Measurements from ENCODE around the gene TNRC6C.
A peak's percentile ranks its signal among the peaks of the same experiment; 100 is the strongest.
"Not testable (repeated sequence)": the region's sequence is repeated elsewhere in the genome, so short reads cannot be mapped to it uniquely, and the experiment has no call there.

TNRC6C gene

DNA sequence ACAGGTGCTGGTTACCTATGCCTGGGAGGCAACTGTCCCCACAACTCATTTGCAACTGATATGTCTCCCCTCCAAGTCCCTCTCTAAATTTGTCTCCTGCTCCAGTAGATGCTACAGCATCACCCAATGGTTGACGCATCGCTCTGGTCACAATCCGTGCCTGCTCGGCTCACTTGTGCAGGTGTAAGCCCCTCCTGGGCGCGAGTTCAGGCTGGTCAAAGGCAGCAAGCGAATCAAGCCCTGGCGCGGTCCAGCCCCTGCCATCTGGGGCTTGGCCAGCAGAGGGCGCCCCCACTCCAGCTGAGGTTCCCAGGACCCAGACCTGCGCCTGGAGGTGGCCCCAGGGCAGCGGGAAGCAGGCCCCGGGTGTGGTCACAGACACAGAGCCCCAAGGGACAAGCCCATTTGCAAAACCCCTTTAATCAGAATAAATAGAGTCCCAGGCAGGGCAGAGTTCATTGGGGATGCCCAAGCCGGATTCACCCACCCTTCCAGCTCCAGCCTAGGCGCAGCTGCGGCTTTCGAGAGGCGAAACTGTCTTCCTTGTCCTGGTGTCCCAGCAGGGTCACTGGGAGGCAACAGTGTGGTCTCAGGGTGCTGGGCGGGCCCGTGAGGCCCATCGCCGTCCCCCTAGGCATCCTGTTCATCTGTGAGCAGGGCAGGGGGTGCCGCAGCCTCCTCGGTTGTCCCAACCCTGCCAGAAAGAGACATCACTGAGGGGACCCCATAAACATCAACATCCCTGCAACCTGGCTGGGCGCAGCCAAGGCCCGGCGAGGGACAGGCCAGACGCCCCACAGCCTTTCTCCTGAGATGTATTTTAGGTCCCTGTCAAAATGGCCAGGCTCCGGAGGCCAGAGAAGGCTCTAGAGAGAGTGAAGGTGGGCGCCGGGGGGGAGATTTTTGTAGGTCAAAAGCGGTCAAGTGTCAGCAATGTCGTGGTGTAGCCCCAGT is 154.3 kb downstream of the TNRC6C start:
- DNase-seq (ENCODE audit: low read depth), result peak; percentile 54

DNA sequence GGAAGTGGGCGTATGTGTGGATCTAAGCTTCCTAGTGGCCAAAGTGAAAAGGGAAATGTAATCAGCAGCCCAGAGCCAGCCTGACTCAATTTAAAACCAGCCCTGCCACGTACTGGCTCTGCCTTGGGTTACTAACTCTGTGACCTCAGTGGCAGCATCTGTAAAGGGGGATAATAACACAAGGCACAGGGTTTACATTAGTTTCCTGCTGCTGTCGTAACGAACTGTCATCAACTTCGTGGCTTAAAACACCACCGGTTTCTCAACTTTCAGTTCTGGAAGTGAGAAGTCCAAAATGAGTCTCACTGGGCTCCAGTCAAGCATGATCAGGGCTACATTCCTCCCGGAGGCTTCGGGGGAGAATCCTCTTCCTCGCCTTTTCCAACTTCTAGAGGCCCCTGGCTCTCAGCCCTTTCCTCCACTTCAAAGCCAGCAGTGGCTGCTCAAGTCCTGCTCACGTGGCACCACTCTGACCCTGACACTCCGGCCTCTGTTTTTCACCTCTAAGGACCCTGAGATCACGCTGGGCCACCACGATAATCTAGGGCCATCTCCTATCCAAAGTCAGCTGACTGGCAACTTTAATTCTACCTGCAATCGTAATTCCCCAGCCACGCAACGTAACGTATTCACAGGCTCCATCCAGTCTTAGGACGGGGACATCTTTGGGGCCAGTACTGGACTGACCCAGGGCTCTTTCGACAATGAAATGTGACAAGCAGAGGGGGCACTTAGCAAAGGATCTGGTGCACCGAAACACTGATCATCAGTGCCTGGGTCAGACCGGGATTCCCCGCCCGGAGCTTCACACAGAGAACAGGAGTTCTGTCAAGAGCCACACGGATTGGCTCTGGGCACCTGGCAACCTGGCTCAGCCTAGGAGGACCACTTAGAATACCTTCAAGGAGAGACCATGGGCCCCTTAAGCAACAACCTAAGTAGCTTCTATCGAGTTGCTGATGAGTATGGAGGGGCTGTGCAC is 155.6 kb downstream of the TNRC6C start:
- no peak for DNase-seq (ENCODE audit: low read depth)

DNA sequence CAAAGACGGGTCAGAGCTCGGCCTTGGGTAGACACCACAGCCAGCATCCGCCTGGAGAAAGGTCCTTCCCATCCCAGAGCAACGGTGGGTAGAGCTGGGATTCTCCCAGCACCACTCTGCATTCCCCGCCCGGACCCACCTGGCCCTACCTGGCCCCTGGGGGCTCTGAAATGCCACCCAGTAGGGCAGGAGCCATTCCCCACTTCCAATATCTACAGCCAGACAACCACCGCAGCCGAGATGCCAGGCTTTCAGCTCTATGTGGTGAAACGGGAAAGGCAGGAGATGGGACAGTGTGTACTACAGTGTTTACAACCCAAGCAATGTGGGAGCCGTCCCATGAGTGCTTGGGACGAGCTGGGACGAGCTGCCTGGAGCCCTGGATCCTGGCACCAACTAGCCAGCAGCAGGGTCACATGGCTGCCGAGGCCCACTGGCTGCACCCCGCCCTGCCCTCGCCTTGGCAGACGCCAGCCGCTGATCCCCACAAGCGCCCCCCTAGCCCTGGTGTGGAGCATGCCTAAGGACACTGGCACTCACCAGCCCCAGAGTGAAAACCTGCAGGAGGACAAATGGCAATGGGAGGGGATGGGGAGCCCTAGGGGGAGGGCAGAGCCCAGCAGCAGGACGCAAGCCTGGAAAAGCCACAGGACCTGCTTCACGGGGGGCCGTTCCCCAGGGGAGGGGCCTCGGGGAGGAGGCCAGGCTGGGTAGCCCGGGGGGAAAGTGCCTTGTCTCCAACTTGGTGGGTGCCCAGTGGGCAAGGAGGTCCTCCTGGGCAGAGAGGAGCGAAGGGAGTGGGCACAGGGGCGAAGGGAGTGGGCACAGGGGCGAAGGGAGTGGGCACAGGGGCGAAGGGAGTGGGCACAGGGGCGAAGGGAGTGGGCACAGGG is 156.6 kb downstream of the TNRC6C start:
- no peak for DNase-seq (ENCODE audit: low read depth)

DNA sequence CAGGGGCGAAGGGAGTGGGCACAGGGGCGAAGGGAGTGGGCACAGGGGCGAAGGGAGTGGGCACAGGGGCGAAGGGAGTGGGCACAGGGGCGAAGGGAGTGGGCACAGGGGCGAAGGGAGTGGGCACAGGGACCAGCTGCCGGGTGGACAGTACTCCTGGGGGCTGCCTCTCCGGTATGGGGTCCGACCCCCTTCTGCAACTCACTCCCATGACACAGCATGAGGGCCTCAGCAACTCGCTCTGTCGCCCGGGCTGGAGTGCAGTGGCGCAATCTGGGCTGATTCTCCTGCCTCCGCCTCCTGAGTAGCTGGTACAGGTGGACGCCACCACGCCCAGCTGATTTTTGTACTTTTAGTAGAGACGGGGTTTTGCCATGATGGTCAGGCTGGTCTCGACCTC is 157.3 kb downstream of the TNRC6C start:
- DNase-seq (ENCODE audit: low read depth), result not testable (repeated sequence)

DNA sequence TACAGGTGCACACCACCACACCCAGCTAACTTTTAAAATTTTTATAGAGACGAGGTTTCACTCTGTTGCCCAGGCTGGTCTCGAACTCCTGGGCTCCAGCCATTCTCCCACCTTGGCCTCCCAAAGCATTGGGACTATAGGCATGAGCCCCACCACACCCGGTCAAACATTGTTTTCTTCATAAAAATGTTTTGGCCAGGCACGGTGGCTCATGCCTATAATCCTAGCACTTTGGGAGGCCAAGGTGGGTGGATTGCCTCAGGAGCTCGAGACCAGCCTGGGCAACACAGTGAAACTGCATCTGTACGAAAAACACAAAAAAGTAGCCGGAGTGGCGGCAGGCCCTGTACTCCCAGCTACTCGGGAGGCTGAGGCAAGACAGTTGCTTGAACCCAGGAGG is 157.9 kb downstream of the TNRC6C start:
- no peak for DNase-seq (ENCODE audit: low read depth)

DNA sequence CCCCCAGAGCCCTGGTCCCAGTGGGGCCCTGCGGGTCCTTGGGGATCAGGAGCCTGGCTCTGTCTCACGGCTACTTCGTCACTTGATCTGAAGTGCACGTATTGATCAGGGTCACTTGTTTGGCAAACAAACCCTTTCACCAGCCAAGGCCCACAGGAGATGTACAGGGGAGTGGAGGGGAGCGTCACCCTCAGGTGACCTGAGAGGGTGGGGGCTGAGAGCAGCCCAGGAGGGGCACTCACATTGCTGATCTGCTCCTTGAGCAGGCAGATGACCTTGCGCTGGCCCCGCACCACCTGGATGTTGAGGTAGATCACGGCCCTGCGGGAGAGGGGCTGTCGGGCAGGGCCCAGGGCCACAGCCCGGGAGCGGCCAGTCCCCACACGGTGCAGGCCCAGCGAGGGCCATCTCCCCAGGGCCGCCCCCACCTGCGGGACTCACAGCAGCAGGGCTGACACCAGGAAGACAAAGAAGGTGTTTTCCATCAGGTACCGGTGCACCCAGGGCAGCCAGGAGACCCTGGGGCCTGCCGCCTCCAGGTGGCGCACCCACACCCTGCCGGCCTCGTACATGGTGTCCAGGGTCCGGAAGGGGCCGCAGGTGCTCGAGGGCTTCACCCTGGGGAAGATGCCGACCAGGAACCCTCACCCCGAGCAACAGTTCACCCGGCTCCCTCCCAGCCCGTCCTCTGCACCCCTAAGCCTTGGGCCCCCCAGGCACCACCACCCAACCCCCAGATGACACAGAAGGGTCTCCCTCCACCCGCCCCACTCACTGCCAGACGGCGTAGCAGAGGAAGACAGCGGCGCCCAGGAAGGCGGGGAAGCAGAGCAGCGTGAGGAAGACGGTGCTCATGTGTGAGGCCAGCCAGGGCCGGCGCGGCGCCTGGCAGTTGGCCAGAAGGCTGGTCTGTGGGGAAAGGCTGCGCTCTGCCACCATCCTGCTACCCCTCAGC is 158.8 kb downstream of the TNRC6C start:
- DNase-seq (ENCODE audit: low read depth), result peak; percentile 16

DNA sequence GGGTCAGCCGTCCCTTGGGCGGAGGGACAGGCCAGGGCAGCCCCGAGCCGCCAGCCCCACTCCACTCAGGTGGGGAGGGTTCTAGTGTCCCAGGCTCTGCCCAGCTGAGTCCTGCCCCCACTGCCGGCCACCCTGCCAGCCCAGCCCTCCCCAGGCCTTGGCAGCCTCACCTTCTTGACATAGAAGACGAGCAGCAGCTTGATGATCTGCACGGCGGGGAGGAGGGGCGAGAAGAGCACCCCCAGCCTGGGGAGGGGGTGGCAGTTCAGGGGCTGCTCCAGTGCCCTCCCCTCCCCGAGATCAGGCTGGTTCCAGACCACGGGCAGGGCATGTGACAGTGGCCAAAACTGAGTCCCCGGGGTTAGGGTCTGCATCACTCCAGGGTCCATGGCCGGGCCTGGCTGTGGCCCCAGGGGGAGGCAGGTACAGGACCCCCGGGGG is 160.3 kb downstream of the TNRC6C start:
- no peak for DNase-seq (ENCODE audit: low read depth)

DNA sequence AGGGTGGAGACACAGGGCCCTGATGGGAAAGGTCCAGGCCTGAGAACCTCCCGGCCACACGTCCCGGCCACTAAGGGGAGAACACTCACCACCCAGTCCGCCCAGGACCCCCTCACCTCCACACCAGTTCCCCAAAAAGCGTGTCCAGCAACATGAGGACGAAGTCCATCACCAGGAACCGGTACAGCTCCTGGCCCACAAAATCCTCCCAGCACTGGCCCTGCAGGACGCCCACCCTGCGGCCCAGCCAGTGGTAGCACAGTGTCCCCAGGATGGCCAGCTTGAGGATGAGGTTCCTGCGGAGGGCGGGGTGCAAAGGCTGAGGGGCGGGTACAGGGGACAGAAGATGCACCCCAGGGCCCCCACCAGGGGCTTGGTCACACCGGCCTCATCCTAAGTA is 162.0 kb downstream of the TNRC6C start:
- DNase-seq (ENCODE audit: low read depth), result no peak

DNA sequence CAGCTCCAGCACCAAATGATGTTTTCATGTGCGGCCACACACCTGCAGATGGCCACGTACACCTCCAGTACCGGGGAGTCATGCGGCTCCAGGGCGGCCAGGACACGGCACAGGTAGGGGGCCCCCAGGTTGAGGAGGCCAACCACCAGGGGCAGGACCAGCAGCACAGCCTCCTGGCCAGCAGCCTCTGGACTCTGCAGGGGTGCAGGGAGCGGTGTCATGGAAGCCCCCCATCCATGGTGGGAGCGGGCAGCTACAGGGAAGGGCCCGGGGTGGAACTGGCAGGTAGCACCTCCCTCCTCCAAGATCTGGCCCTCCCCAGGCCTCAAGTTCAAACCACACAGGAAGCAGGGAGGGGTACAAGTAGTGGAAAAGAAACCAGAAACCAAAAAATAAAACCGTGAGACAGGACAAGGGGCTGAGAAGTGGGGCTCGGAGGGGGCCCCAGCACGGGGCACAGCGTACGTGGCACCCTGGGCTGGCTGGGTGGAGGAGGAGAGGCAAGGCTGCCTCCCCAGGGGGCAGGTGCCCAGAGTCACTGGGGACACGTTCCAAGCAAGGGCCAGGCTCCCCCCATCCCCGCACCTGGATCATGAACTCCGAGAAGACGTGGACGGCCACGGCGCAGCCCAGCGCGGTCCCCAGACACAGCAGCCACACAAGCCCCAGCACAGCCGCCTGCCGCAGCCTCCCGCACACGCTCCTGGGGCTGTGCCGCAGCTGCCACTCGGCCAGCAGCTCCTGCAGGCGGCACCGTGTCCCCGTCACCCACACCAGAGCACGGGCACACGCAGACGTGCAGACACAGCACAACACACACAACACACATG is 162.7 kb downstream of the TNRC6C start:
- DNase-seq (ENCODE audit: low read depth), result no peak

DNA sequence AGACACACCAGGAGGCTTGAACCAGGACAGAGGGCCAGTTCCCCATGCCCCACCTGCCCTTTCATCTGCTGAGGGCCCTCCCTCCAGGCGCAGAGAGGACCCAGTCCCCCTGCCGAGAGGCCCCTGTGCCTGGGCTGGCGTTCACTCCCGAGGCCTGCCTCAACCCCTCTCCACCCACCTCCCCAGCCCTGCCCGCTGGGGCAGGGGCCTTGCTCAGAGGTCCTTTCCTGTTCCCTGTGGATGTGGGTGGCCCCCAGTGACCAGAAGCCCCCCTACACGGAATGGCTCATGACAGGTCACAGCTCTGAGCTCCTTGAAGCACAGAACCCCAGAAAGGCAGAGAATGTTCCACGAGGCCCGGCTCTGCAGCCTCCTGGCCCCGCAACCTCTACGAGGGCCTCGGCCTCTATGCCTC is 163.3 kb downstream of the TNRC6C start:
- no peak for DNase-seq (ENCODE audit: low read depth)

DNA sequence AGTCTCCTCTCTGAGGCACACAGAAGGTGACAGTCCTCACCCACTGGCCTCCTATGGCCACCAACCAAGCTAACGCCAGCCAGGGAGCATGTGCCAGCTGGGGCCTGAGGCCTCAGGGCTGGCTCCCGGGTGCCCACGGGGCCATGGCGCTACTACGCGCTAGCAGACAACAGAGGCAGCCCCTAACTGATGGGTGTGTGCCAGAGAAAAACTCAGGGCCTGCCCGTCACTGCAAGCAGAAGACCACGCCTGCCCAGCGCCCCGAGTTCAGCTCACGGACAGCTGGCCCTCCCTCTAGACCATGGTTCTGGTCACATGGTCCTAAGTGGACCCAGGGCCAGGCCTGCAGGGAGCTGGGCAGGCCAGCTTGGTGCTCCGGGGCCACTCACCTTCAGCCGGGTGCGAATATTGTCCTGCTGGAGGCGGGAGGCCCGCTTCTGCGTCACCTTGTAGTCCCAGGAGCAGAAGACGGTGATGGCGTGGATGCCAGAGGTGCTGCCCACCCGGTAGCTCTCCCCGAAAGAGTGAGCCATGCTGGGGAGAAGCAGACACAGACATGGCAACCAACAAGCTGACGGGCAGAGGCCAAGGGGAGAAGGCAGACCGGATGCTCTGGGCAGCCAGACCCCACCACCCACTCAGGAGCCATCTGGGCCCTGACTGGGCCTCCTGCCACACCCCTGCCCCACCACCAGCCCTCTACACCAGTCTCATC is 163.9 kb downstream of the TNRC6C start:
- no peak for DNase-seq (ENCODE audit: low read depth)

DNA sequence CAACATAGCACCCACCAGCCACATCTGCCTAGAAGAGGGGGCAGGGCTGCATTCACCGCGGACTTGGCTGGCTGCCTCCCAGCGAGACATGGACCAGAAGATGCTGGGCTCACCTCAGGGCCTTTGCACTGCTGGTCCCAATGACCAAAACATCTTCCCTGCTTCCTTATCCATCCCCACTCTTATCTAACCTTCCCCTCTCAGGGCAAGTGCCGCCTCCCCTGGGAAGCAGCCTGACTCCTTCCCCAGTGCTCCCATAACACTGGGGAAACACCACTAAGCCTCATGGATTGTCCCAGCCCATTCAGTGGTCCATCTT is 164.4 kb downstream of the TNRC6C start:
- no peak for DNase-seq (ENCODE audit: low read depth)

DNA sequence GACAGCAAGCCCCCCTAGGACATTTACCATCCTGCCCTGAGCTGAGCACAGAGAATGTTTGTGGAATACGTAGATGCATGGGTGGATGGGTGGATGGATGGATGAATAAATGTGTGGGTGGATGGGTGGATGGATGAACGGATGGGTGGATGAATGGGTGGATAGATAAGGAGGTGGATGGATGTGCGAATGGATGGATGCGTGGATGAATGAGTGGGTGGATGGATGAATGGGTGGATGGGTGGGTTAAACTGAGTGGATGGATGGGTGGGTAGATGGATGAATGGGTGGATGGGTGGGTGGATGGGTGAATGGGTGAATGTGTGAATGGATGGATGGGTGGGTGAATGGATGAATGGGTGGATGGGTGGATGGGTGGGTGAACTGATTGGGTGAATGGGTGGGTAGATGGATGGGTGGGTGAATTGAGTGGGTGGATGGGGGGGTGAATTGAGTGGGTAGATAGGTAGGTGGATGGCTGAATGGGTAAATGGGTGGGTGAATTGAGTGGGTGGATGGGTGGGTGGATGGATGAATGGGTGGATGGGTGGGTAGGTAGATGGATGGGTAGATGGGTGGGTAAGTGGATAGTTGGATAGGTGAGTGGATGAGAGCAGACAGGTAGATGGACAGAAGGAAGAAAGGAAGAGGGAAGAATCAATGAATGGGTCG is 164.9 kb downstream of the TNRC6C start:
- DNase-seq (ENCODE audit: low read depth), result no peak

DNA sequence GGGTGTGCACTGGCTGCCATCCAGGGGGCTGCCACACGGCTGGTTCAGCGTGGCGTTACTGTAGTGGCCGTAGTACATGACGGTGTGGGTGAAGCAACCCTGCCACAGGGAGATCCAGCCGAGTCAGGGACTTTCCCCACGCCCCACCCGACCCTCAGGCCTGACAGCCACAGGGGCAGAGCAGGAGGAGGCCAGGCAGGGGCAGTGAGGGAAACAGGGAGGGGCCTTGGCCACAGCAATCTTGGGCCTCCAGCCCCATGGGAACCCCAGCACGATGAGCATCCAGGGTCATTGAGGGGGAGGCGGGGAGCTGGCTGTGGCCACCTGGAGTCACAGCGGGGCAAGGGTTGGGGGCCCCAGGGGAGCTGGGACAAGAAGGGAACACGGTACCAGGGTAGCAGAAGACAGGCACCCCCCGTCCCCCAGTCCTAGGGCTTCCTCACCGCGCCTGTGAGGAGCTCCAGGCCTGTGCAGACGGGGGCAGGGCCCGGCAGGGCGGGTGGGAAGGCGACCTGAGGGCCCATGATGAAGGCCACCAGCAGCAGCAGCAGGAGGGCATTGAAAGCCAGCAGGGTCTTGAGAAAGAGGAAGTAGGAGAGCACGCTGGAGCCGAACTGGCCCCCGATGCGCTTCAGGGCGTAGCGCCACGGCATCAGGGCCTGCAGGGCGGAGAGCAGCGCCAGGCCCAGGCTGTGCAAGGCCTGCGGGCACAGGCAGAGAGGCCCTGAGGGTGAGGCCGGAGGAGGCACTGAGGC is 165.8 kb downstream of the TNRC6C start:
- no peak for DNase-seq (ENCODE audit: low read depth)

DNA sequence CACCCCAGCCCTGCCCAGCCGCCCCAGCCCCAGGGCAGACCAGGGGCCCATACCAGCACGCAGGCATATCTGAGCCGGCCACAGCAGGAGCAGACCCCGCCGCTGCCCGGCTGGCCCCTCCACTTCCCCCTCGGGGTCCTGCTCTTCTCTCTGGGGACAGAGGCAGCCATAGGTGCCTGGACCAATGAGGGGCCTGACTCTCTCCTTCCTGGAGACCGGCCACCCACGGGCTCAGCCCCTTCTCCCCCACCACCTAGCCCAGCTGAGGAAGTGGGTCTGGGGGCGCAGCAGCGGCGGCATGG is 166.3 kb downstream of the TNRC6C start:
- DNase-seq (ENCODE audit: low read depth), result no peak

DNA sequence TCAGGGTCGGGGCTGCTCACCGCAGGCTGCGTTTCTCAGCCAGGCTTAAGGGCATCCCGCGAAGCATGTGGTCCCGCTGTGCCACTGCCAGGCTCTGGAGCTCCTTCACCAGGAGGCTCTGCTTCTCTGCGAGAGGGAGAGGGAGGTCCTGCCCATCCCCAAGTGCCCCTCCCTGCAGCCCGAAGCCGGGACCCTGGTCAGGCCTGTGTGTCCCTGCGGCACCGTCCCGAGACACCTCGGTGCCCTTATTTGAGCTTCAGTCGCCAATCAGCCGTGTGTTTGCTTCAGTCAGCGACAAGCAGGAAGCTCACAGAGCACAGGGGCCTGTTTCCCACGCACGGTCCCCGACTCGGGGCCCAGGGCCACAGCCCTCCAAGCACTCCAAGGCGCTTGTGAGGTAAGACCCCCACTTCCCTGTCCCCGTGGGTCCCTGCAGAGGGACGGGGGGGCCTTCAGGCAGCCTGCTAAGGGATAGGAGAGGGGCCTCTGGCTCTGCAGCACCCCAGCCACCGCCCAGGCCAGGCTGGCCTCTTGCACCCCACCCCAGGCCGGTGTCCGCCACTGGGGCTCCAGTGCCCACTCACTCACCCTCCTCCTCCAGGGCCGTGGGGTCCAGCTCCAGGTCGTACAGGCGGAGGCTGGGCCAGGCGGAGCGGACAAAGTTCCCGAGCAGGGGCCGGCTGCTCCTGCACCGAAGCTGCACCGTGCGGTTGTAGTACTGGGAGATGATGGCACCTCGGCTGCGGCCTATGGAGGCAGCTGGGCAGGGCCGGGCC is 166.8 kb downstream of the TNRC6C start:
- DNase-seq (ENCODE audit: low read depth), result no peak
